ENCODE measurements around the gene HACE1.

Gene HACE1

DNA sequence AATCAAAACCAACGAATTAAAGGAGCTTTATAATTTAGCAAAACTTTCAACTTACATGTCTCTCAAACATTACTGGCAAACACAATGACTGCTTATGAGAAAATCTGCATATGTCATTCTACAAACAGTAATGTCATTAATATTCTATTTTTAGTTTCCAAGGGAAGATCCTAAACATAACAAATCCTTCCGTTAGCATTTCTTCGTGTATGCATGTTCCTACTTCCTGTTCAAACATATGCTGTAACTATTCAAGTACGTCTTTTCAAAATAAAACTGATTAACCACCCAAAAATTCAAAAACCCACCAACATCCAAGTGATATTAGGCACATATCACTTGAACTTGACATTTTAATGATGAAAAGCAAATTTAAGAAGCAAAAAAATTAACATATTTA, 131.3 kb downstream of the HACE1 start:
- no peak for DNase-seq

DNA sequence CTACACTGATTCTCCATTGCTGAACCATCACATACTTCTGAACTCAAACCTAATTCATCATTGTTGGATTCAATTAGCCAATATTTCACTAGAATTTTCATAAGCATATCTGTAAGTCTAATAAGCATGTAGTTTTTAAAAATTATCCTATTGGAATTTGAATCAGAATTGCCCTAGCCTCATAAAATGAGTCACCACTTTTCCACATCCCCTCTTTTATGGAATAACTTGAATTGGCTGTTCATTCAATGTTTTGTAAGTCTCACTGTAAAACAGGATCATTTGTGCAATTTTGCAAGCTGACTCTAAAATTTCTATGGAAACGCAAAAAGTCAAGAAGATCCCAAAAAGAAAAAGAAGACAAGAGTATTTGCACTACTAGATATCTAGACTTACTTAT, 141.0 kb downstream of the HACE1 start:
- DNase-seq, result no peak

DNA sequence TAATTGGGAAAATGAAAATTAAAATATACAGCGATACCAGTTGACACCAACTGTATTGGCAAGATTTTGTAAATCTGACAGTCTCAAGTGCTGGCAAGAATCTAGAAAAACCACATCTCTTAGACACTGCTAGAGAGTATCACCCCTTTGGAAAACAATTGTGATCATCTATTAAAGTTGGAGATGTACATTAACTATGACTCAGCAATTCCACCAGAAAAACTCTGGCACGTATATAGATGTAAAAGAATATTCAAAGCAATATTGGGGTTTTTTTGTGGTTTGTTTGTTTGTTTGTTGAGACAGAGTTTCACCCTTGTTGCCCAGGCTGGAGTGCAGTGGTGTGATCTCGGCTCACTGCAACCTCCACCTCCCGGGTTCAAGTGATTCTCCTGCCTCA, 142.9 kb downstream of the HACE1 start:
- no peak for DNase-seq

DNA sequence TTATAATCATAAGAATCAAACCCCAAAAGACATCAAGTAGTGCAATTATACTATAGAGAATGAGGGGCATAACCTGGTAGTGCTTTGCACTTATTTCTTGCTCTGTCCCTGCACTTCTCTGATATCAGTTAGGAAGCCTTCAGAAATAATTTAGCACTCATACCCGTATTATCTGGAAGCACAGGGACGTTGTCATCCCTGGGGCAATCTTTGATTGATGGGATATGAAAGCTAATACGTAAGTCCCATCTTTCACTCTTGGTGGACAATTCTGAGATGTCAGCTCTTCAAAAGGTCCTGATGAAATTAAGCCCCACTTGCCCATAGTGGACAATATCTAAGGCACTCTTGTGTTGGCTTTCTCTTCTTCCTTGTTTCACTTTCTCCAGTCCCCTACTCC, 144.9 kb downstream of the HACE1 start:
- no peak for DNase-seq

DNA sequence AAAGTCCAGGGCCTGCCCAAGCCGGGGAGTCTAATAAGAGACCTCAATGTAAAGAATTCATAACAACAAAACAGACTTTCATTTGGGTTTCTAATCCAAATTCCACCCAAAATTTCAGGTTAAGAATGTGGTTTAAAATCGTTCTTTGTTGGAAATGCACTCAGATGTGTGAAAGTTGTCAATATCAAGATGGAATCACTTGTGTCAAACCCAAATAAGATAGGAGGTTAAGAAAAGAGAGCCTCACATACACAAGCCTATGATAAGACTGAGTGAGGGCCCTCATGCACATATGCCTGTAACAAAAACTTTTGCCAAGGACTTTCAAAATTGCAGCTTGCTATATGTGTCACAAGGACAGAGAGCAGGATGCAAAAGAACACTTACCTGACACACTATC, 145.7 kb downstream of the HACE1 start:
- no peak for DNase-seq

DNA sequence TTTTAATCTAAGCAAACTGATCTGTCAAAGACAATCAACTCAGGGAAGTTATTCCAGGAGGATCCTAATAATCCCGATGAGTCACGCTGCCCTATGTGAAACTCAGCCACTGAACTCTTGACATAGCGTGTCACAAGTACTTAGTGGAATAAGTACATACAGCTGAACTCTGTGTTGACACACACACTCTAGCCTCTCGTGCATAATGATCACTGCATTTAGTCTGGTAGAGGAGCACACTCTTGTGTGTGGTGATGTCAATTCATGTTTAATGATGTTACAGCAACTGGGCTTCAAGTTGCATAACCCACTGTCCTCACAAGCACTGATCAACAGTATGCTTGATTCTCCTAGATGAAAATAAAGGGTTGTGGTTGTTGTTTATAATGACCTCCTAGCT, 148.3 kb downstream of the HACE1 start:
- DNase-seq, result peak; percentile 77

DNA sequence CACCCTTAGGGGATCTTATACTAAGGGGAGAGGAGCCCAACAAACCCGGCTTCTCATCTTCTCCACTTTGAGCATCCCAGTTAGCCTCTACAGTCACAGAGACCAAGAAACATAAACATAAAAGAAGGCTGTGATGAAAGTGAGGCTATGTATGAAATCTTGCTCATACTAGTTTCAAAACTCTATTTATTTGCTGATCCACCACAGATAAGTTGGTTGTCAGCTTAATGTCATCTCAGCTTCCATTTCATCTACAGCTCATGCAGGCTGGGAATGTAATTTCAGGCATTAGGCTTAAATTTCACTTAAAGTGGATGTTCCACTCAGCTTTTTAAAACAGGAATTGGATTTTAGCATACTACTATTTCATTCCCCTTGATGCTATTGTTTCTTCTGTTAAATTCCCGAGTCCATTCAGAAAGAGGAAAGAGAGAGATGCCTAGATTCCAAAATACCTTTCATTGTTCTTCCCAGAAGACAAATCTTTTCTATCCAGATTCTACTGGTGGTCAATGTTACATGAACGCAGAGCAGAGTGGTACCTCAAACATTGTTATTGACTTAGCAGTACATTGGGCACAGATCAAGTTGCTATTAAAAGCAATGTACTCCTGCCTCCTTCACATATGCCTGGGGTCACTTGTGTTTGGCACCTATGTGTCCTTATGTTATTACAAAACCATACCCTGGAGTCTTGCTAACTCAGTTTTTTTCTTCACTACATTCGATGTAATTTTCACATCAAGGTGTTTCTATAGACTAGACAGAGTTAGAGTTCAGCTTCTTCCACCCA, 149.0 kb downstream of the HACE1 start:
- DNase-seq, result peak; percentile 22

DNA sequence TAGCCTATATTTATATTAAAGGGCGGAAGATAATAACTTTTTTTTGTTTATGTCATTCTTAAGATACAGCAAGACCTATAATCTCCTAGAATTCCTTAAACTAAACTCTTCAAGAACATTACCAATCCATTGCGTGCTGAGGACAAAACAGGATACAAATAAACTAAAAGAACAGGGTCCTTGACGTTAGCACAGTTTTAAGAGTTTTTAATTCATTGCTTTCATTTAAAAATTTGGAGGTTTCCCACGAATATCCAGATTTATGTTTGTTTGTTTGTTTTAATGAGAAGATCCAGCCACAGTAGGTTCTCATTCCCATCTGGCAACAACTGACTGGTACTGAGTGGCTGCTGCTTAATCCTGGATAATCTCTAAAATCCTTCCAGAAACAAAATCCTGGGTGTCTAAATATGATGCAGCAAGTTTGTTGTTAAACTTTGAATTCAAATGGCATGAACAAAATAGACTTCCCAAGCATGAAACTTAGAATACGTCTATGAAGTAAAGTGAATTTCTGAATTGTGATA, 153.7 kb downstream of the HACE1 start:
- DNase-seq, result peak; percentile 82

DNA sequence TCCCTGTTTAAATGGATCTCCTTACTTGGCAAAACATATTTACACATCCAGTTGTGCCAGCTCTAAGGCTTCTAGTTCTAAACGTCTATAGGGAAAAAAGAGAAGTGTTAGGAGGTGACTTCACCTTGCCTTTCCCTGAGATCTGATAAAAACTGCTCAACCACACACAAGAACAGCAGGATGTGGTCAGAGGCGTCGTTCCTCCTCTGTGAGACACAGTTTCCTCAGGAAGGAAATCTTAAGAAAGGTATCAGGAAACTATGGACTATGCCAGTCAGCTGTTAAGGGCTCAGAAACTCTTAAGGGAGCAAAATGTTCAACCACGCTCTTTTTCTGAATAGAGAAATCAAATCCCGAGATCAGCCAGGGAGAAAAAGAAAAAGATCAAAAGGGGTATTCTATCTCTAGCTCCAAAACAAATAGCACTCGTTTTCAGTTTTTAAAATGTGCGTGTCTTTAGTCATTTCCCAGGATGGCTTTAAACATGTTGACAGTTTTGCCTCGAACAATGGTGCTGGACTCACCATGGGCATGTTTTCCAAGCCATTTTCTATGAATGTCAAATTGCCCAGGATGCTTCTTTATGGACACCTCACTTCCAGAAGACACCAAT, 154.5 kb downstream of the HACE1 start:
- DNase-seq, result peak; percentile 24

DNA sequence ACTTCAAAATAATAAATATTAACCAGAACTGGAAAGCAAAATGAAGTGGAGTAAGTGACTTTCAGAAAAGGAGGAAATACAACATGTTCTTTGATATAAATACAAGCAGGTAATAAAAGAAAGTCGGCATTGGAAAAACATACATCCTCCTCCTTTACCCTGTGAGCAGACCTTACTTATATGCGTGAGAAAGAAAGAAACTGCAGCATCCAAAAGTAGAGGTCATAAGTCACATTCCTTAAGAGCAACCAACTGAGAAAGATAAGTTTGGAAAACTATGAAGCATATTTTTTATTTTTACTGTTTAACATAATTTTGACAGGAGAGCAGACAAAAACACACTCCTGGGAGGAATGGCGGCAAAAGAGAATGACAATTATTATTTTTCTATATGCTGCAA, 155.5 kb downstream of the HACE1 start:
- no peak for DNase-seq

DNA sequence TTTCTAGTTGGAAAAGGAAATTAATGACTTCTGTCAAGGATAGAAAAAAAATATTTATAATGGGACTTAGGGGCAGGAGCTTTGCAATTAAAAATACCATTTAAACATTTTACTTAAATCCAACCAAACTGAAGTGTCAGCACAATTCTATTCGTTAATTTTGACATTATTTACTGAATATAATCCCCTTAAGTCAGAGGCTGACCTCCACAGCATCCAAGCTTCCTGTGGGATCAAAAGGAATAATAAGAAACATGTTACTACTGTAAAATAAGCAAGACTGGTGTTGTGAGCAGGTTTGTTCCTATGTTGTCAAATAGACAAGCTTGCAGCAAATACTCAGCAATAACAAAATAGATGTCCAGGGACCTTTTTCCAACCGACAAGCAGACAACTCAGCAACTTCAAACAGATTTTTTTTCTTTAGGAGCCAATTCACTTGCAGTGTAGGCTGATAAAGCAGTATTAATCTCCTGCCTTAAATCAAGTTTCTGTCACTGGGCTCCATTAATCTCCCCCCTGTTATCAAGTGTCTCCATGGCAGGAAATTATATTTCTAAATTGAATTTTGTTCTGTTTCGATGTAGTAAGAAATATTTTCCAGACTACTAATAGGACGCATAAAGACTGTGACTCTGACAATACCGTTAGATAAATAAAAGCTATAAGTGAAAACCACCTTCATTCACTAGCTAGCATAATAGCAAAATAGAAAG, 157.4 kb downstream of the HACE1 start:
- DNase-seq, result peak; percentile 69

DNA sequence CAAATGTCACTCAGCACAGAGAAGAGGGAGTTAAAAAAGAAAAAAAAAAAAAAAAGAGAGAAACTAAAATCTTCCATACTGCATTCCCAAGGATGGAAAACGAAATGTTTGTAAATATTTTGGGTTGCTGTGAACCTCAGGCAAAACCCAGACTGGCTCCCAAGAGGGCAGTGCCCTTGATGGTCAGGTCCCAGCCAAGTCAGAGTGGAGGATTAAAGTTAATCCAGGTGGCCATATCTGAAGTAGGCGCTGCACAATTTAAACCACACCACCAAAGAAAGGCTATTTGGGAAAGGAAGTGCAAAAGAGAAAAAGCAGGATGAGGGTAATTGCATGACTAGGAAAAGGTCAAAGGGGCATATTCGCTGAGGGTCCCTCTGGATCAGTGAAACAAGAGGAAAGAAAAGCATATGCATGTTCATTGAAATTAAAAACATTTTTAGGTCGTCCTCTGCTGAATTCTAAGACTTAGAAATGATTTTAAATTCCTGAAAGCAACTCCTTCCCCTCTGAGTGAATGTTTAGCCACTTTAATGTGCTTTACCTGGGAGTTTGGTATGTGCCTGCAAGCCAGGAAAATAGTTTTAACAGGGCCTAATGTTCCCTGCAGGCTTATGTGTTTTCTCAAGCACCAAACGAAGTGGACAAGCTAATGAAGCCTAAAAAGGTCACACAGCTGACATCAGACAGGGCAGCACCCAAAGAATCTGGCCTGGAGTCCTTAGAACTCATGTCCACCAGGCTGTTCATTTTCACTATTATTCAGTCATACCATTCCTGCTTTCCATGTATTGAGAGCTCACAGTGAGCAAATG, 159.1 kb downstream of the HACE1 start:
- no peak for DNase-seq

DNA sequence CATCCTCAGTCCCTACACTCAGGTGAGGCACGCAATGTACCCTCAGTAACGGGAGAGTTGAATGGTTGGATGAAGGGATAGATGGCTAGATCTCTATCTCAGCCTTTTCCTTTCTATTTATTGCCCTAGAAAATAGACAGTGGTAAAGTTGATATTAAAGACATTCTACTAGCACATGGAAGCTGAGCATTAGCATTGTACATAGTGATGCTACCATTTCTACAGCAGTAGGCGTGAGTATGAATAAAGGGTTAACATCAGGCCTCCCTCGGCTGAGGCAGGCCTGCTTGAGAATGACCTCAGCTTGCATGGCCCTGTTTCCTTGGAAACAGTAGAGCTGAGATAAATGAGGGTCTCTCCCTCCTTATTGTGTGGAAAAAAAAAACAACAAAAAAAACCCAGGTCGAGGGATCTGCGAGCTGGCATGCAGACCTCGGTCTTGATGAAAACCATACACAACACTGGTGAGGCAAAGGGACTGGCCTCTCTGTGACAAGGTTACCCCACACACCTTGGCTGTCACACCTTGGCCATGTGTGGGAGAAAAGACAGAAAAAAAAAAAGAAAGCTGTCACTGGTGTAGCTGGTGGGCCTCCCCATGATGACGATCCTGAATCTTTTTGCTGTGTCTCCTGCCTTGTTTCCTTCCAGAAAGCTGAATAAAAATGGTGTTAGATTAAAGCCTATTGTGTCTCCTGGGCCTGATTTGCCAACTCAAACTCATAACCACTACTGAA, 160.0 kb downstream of the HACE1 start:
- no peak for DNase-seq

DNA sequence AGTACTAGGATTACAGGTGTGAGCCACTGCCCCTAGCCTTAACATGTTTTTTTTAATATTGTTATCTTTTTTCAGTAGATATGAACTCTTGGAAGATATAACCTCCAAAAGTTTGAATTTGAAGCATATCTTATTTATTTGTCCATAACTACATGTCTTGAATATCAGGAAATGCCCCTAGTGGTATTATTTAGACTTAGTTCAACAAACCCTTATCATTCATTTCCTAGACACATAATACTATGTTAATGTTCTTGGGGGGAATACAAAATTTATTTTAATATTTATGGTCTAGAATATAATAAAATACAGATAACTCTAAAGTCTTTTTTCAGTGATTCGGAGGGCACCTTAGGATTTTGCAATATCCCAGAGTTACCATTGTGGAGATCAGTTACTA, 160.7 kb downstream of the HACE1 start:
- no peak for DNase-seq

DNA sequence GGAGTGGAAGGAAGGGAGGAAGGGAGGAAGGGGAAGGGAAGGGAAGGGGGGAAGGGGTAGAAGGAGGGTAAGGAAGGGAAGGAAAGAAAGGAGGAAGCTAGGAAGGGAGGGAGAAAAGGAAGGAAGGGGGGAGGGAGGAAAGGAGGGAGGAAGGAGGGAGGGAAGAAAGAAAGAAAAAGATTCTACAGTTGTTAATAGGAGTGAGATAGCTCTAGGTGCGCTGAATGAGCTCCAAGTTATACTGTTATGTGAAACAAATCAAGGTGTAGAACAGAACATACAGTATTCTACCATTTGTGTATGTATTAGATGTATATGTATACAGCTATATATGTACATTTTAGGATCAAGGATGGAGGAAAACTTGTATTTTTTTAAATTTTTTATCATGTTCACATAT, 167.7 kb downstream of the HACE1 start:
- DNase-seq, result no peak

DNA sequence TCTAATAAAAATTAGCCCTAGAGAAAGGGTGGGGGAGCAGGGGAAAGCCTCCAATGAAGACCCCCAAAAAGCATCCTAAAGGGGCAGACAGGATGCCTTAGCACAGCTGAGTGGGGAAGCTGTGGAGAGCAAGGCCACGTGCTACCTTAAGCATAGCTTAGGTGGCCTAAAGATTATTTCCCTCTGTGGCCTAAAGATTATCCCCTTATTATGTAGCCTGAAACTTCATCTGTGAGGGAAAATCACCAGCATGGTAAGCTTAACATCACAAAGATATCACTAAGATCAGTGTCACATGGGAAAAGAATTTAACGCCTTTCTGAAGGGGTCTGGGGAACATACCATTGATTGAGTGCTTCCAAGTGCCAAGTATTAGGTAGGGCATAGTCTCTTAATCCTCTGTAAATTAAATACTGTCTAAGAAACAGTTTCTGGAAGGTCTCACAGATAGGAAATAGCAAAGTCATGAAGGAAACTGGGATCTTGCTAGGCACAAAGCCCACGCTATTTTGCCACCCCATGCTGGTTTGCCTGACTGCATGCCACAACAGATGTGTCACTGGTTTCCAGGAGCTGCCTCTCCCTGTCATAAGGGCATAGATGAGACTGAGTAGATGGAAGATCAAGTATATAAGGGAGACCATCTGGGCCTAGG, 170.0 kb downstream of the HACE1 start:
- peak; percentile 93 for DNase-seq

DNA sequence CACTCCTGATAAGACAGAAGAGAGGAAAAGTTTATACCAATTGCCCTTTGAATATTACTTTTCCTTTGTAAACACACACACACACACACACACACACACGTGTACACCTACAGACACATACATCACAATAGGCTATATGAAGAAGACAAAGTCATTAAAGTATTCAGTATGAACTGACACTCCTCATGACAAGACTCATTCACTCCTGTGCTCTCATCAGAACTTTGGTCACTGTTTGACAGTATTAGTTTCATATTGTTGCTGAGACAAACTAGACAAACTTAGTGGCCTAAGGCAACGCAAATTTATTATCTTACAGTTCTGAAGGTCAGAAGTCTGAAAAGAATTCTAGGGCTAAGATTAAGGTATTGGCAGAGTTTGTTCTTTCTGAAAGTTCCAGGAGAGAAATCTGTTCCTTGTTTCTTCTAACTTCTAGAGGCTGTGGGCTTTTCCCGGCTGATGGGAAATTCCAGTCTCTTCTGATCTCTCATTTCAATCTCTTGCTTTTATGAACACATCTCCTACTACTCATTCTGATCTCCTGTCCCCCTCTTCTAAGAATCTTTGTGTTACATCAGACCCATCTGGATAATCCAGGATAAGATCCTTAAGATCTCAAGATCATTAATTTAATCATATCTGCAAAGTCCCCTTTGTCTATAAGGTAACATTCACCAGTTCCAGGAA, 171.3 kb downstream of the HACE1 start:
- DNase-seq, result peak; percentile 79

DNA sequence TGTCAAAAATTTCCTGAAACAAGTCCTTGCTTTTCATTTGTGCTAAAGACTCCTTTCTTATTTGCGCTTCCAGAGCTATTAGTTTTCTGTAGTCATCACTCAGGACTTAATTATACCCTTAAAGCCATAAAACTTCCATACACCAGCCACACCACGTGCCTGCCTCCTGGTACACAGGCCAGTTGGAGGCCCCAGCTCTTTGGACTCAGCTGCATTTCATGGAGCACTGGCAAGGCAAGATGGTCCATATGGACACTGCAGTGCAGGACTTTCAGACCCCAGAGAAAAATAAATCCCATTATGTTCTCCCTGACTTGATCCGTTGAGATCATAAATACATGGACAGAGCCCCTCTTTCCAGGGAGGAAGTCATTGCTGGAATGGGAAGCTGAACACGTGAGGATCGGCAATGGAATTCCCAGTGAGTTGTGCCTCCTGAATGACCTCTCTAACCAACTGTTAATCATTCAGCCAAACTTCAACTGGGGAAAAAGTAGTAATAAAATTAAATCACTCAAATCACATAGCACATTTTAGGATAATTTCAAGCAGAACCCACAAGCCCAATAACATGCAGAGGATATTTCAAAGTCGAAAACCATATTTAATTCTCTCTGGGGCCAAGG, 173.1 kb downstream of the HACE1 start:
- peak; percentile 77 for DNase-seq

DNA sequence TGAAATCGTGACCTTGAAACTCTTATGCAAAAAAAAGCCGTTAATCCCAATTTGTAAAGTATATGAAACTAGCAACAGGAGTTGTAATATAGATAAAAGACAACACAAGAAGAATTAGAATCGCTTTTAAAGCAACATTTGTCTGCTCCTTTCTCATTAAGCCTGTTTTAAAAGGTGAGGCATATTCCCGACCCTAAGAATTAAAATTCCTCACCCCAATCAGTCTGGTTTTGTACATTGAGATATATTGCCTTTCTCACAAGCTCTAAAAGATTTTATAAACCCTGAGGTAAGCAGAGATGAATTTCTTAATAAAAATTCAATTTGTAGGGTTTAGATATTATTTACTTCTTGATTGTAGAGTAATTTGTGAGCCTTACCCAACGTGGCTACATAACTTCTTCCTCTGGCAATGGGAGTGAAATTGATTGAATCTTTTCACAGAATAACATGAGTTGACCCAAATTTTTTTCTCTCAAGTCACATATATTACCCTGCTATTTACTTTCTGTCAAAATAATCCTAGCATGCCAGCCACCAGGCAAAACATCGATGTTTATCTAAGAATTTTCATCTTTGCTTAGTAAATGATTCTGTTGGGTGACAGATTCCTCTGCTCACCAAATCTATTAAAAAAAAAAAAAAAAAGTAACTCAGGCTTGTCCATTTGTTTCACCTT, 173.7 kb downstream of the HACE1 start:
- DNase-seq, result no peak

DNA sequence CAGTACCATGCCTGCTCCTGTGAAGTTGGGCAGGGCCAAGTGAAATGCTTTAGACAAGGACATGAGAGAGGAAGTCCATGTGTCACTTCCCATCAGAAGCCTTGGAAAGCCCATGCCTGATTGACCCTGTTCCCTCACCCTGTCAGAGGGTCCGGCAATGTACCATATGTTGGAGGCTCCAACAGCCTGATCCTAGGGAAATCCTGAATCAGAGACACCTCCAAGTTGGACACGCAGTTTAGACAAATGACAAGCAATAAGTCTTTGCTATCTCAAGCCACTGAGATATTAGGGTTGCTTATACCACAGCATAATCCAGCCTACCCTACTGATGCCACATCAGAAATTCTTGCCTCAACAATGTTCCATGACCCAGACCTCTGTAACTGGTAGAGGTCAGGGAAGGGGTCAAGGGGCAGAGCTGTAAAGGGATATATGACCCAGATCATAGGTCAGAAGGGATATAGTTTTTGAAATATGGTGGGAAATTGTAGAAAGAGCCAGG, 174.8 kb downstream of the HACE1 start:
- no peak for DNase-seq

Data from NCI-H82 (cell line).